NT2/D1 (cell line): Measurements from ENCODE around the gene MPEG1.

Experiments
- DNase-seq: peaks from one replicate; pipeline ENCODE4 v3.0.0-alpha.2; 2011; ENCODE audit warnings: low read depth, low spot score
- H3K27me3 ChIP-seq: 2 replicates; pipeline ENCODE4 v1.6.0; 2011; ENCODE audit warnings: mild to moderate bottlenecking; ENCODE audit not compliant: insufficient read length, insufficient read depth
- H3K36me3 ChIP-seq: 2 replicates; pipeline ENCODE4 v1.6.1; 2011; ENCODE audit warnings: mild to moderate bottlenecking, low read length, mixed read lengths; ENCODE audit not compliant: insufficient read depth, insufficient read length
- H3K4me1 ChIP-seq: 2 replicates; pipeline ENCODE4 v1.5.1; 2011; ENCODE audit not compliant: insufficient read depth, insufficient read length
- H3K4me3 ChIP-seq: 2 replicates; pipeline ENCODE4 v1.5.1; 2011; ENCODE audit warnings: low read depth; ENCODE audit not compliant: insufficient read length
- H3K9ac ChIP-seq: 2 replicates; pipeline ENCODE4 v1.6.0; 2011; ENCODE audit warnings: low read depth; ENCODE audit not compliant: insufficient read length
- H3K9me3 ChIP-seq: 2 replicates; pipeline ENCODE4 v1.5.1; 2011; ENCODE audit warnings: mild to moderate bottlenecking, low read length; ENCODE audit not compliant: insufficient read depth
- SUZ12 ChIP-seq: IDR thresholded peaks from 2 replicates; pipeline ENCODE4 v1.6.1; 2011; ENCODE audit not compliant: insufficient read length, insufficient read depth; ENCODE audit errors: extremely low read depth
- YY1 ChIP-seq: IDR thresholded peaks from 2 replicates; pipeline ENCODE4 v1.6.1; 2011; ENCODE audit not compliant: insufficient read length, insufficient read depth
- ZNF274 ChIP-seq: IDR thresholded peaks from 2 replicates; pipeline ENCODE4 v1.6.1; 2011; ENCODE audit warnings: mild to moderate bottlenecking, low read depth, low read length

The MPEG1 gene

DNA sequence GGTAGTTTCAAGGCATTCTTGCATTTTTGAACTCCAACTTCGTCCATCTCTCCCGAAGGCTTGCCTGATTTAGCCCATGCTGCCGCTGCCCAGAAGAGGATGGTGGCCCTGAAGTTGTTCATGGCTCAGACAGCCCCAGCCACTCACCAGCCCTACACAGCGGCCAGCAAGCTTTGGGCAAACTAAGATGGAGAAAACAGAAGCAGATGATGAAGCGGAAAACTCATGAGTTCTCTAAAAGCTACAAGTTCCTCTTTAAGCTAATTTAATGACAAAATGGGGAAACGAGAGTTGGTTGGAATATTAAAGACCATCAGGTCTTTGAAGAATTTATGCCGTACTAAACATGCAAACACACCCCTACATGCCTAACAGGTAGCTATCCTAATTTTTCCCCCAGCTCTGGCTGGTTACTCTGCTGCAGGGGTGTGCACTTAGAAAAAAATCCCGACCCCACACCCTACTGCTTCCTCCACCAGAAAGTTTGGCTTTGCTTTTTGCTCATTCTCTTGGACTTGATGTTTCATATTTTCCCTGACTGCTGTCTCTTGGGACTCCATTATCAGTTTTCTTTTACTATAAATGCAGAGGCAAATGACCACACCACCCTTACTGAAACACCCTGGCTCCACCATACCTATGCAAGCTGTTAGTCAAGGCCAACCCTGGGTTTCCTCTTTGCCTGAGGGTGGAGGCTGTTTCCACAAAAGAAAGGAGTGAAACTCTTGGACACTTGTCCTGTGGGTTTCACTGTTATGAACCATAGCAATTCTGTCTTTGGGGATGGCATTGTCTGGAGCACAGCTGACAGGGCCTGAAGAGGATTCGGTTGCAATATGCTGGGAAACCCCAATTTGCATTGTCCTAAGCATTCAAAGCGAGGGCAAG, at the start of gene MPEG1:
TSS of gene MPEG1 (minus strand) at position 184 of the 888 bp plus-strand sequence. CDS start at position 122, 62 bp downstream.
- no peak for DNase-seq
- Histone ChIP-seq H3K36me3 (no peaks in the 10 kb centered on the region), H3K27me3 (no peaks in the 10 kb centered on the region), H3K4me3 (no peak within 1 kb of the TSS), H3K4me1 (no peaks in the 10 kb centered on the region), H3K9me3 (no peaks in the 10 kb centered on the region), H3K9ac (no peak within 1 kb of the TSS)
- TF ChIP-seq YY1: no peak
- TF ChIP-seq ZNF274: no peak
- TF ChIP-seq SUZ12: no peak

DNA sequence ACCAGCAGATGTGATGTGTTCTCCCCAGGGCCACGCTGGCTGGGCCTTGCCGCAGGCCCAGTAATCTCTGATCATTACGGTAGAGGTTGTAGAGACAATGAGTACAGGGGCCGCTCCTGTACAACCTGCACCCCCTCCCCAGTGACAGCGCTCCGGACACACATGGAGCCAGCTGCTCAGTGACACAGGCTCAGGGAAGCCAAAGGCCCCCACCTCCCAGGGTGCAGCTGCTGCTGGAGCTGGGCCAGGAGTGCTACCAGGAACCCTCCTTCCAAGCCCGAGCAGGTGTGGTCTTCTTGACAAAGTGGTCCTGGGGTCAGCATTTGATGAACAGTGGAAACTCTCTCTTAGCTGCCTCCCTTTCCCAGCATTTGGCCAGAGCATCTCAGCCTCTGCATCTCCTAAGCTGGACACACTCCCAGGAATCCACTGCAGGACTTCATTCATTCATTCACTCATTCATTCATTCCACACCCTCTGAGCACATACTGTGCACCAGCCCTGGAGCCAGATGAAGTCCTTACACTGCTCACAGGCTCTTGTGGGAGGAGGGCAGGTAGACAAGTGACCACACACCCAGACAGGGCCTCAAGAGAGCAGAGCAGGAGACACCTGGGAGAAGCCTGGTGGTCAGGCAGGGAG, 49.6 kb upstream of the MPEG1 start:
- Histone ChIP-seq H3K27me3 (no peaks in the 10 kb centered on the region), H3K4me1 (peaks cover 5% of the 10 kb centered on the region), H3K9ac (no peak overlapping the region), H3K9me3 (no peaks in the 10 kb centered on the region), H3K36me3 (no peaks in the 10 kb centered on the region), H3K4me3 (no peak overlapping the region)
- no peak for DNase-seq
- no peak for TF ChIP-seq ZNF274
- TF ChIP-seq SUZ12: no peak
- no peak for TF ChIP-seq YY1

DNA sequence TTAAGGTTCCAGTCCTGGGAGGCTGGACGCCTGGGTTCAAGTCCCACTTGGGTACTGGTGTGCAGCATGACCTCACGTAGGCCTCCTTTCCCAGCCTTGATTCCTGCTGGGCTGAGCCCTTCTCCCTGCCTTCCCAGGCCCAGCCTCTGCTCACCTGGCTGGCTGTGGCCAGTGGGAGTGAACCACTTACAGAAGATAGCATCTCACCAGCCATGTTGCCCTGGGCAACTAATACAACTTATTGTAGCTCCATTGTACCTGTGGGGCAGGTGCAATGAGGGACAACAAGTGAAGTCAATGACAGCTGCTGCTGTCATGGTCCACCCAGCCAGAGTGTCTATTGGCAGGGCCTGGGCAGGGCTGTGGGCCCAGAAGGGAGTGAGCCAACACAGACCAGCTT, 48.4 kb upstream of the MPEG1 start:
- TF ChIP-seq SUZ12 (no peak), YY1 (no peak), ZNF274 (no peak)
- H3K27me3 ChIP-seq: no peaks in the 10 kb centered on the region
- no peak overlapping the region for H3K9ac ChIP-seq
- no peak for DNase-seq
- no peaks in the 10 kb centered on the region for H3K9me3 ChIP-seq
- no peaks in the 10 kb centered on the region for H3K4me1 ChIP-seq
- no peak overlapping the region for H3K4me3 ChIP-seq
- no peaks in the 10 kb centered on the region for H3K36me3 ChIP-seq

- DNase-seq: no peak
- H3K9ac ChIP-seq: no peak overlapping the region
- no peaks in the 10 kb centered on the region for H3K4me1 ChIP-seq
- no peak overlapping the region for H3K4me3 ChIP-seq
- no peaks in the 10 kb centered on the region for H3K27me3 ChIP-seq
- H3K36me3 ChIP-seq: no peaks in the 10 kb centered on the region
- TF ChIP-seq SUZ12 (no peak), ZNF274 (no peak), YY1 (no peak)
- H3K9me3 ChIP-seq: no peaks in the 10 kb centered on the region
Observed at GRCh38 chr11:59259867-59260475, 47.2 kb upstream of the MPEG1 start.

GRCh38 chr11:59259047-59259446, 46.3 kb upstream of the MPEG1 start:
- DNase-seq: no peak
- TF ChIP-seq SUZ12 (no peak), ZNF274 (no peak), YY1 (no peak)
- H3K4me1 ChIP-seq: no peaks in the 10 kb centered on the region
- H3K9me3 ChIP-seq: no peaks in the 10 kb centered on the region
- H3K36me3 ChIP-seq: no peaks in the 10 kb centered on the region
- no peak overlapping the region for H3K9ac ChIP-seq
- H3K4me3 ChIP-seq: no peak overlapping the region
- H3K27me3 ChIP-seq: no peaks in the 10 kb centered on the region

GRCh38 chr11:59255281-59255680, 42.6 kb upstream of the MPEG1 start:
- no peak for DNase-seq
- no peaks in the 10 kb centered on the region for H3K27me3 ChIP-seq

DNA sequence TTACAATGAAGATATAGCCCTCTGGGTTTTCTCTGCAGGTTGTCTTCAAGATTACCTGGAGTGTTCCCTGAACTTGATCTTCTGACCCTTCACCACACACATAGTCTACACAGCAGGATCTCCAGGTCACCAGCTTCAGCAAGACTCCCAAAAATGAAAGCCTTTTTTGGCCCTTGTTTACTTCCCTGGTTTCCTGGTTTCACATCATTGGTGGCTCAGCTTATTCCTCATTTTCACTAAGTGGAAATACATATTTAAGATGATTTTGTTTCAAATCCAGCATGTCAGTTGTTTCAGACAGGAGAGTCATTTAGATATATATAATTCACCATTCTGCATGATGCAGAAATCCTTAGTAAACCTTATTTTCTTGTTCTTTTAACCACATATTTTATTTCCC, 41.6 kb upstream of the MPEG1 start:
- no peaks in the 10 kb centered on the region for H3K27me3 ChIP-seq
- no peaks in the 10 kb centered on the region for H3K4me1 ChIP-seq
- no peaks in the 10 kb centered on the region for H3K36me3 ChIP-seq
- no peaks in the 10 kb centered on the region for H3K9me3 ChIP-seq
- no peak overlapping the region for H3K4me3 ChIP-seq
- H3K9ac ChIP-seq: no peak overlapping the region
- TF ChIP-seq YY1 (no peak), ZNF274 (no peak), SUZ12 (no peak)
- DNase-seq: no peak

More at GRCh38 chr11:59255281-59255680, 42.6 kb upstream of the MPEG1 start:
- Histone ChIP-seq H3K36me3 (no peaks in the 10 kb centered on the region), H3K9me3 (no peaks in the 10 kb centered on the region), H3K4me3 (no peak overlapping the region), H3K9ac (no peak overlapping the region), H3K4me1 (no peaks in the 10 kb centered on the region)
- TF ChIP-seq SUZ12: no peak
- TF ChIP-seq YY1: no peak
- no peak for TF ChIP-seq ZNF274
